ENCODE results near the gene EPB41L1.

The EPB41L1 gene

GRCh38 chr20:36216314-36217025, 61.9 kb downstream of the EPB41L1 start:
- Histone ChIP-seq H3K4me2 (ENCODE audit: low read length) (no peak overlapping the region), H3K27me3 (ENCODE audit: control insufficient read depth, insufficient read depth, low read length) (no peaks in the 10 kb centered on the region), H3K4me3 (ENCODE audit: low read length) (no peak overlapping the region), H3K9me3 (replicated peaks; ENCODE audit: low read length) (no peaks in the 10 kb centered on the region), H3K4me1 (ENCODE audit: control insufficient read depth, insufficient read depth, low read length) (no peaks in the 10 kb centered on the region), H3K36me3 (ENCODE audit: insufficient read depth, low read length) (peaks cover 11% of the 10 kb centered on the region), H3K9ac (ENCODE audit: low read depth, low read length) (no peak overlapping the region)

GRCh38 chr20:36217226-36217625, 62.7 kb downstream of the EPB41L1 start:
- H3K4me3 ChIP-seq (ENCODE audit: low read length): no peak overlapping the region
- H3K4me2 ChIP-seq (ENCODE audit: low read length): no peak overlapping the region
- H3K36me3 ChIP-seq (ENCODE audit: insufficient read depth, low read length): peaks cover 11% of the 10 kb centered on the region
- no peaks in the 10 kb centered on the region for H3K4me1 ChIP-seq (ENCODE audit: control insufficient read depth, insufficient read depth, low read length)
- H3K27me3 ChIP-seq (ENCODE audit: control insufficient read depth, insufficient read depth, low read length): no peaks in the 10 kb centered on the region
- no peaks in the 10 kb centered on the region for H3K9me3 ChIP-seq (replicated peaks; ENCODE audit: low read length)
- no peak overlapping the region for H3K9ac ChIP-seq (ENCODE audit: low read depth, low read length)

- Histone ChIP-seq H3K9me3 (replicated peaks; ENCODE audit: low read length) (no peaks in the 10 kb centered on the region), H3K9ac (ENCODE audit: low read depth, low read length) (no peak overlapping the region), H3K4me3 (ENCODE audit: low read length) (no peak overlapping the region), H3K27me3 (ENCODE audit: control insufficient read depth, insufficient read depth, low read length) (no peaks in the 10 kb centered on the region), H3K4me2 (ENCODE audit: low read length) (no peak overlapping the region), H3K4me1 (ENCODE audit: control insufficient read depth, insufficient read depth, low read length) (no peaks in the 10 kb centered on the region), H3K36me3 (ENCODE audit: insufficient read depth, low read length) (peaks cover 11% of the 10 kb centered on the region)
These were observed 64.0 kb downstream of the EPB41L1 start for GRCh38 chr20:36218380-36219064.

DNA sequence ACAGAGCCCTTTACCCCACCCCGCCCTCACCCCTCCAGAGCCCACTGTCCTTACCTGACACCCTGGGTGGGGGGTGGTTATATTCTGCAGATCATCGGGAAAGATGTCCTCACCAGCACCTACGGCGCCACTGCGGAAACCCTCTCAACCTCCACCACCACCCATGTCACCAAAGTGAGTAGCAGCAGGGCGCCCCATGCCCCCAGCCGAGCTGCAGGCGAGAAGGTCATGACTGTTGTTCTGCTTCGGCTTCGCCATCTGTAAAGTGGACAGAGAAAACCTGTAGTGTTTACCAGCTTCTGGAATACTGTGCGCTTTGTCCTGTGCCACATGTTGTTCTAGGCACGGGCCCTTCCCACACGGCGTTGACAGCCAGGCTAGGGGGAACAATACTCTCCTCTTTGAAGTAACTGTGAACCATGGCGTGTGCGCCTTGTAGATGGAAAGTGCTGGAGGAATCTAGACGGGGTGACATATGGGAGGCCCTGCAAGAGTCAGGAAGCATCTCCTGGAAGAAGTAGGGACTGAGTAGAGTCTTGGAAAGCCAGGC, 65.2 kb downstream of the EPB41L1 start:
- no peaks in the 10 kb centered on the region for H3K9me3 ChIP-seq (replicated peaks; ENCODE audit: low read length)
- H3K27me3 ChIP-seq (ENCODE audit: control insufficient read depth, insufficient read depth, low read length): no peaks in the 10 kb centered on the region
- no peak overlapping the region for H3K4me2 ChIP-seq (ENCODE audit: low read length)
- H3K9ac ChIP-seq (ENCODE audit: low read depth, low read length): no peak overlapping the region
- peaks cover 11% of the 10 kb centered on the region for H3K36me3 ChIP-seq (ENCODE audit: insufficient read depth, low read length)
- H3K4me1 ChIP-seq (ENCODE audit: control insufficient read depth, insufficient read depth, low read length): no peaks in the 10 kb centered on the region
- no peak overlapping the region for H3K4me3 ChIP-seq (ENCODE audit: low read length)

GRCh38 chr20:36225666-36226065, 71.1 kb downstream of the EPB41L1 start:
- no peaks in the 10 kb centered on the region for H3K9me3 ChIP-seq (replicated peaks; ENCODE audit: low read length)
- no peak overlapping the region for H3K9ac ChIP-seq (ENCODE audit: low read depth, low read length)
- H3K27me3 ChIP-seq (ENCODE audit: control insufficient read depth, insufficient read depth, low read length): no peaks in the 10 kb centered on the region
- H3K4me1 ChIP-seq (ENCODE audit: control insufficient read depth, insufficient read depth, low read length): no peaks in the 10 kb centered on the region
- no peaks in the 10 kb centered on the region for H3K36me3 ChIP-seq (ENCODE audit: insufficient read depth, low read length)
- H3K4me3 ChIP-seq (ENCODE audit: low read length): no peak overlapping the region
- no peak overlapping the region for H3K4me2 ChIP-seq (ENCODE audit: low read length)

DNA sequence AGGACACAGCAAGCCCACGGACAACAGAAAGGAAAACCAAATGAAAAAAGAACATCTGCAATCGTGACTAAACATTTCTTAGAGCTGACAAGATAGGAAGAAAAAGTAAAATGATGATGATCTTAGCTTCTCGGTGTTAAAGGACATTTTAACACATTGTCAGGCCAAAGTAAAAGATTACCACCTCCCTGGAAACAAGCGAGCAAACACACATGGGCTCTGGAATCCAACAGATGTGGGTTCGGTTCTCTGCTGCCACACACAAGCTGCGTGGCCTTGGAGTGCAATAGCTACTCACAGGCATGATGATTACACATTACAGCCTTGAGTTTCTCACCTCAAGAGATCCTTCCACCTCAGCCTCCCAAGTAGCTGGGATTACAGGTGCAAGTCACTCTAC, 74.2 kb downstream of the EPB41L1 start:
- H3K9me3 ChIP-seq (replicated peaks; ENCODE audit: low read length): no peaks in the 10 kb centered on the region
- no peaks in the 10 kb centered on the region for H3K4me1 ChIP-seq (ENCODE audit: control insufficient read depth, insufficient read depth, low read length)
- no peak overlapping the region for H3K4me3 ChIP-seq (ENCODE audit: low read length)
- H3K9ac ChIP-seq (ENCODE audit: low read depth, low read length): no peak overlapping the region
- H3K27me3 ChIP-seq (ENCODE audit: control insufficient read depth, insufficient read depth, low read length): no peaks in the 10 kb centered on the region
- no peaks in the 10 kb centered on the region for H3K36me3 ChIP-seq (ENCODE audit: insufficient read depth, low read length)
- H3K4me2 ChIP-seq (ENCODE audit: low read length): no peak overlapping the region

DNA sequence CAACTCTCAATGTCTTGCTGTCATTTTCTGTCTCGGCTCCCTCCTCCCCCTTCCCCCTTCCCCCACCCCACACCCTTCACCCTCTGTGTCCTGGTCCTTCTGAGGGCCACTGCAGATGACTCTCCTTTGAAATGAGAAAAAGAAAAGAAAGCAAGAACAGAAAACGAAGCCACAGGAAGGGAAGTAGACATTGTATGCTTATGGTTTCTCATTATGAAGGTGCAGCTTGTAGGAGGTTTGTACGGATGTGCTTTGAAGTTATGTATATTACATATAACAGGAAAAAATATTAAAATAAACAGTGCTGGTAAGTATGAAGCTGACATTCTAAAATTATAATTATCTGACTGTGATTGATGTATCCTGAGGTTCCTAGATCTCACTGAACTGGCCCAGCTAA, 75.5 kb downstream of the EPB41L1 start:
- no peaks in the 10 kb centered on the region for H3K36me3 ChIP-seq (ENCODE audit: insufficient read depth, low read length)
- H3K4me1 ChIP-seq (ENCODE audit: control insufficient read depth, insufficient read depth, low read length): no peaks in the 10 kb centered on the region
- H3K4me3 ChIP-seq (ENCODE audit: low read length): no peak overlapping the region
- H3K9me3 ChIP-seq (replicated peaks; ENCODE audit: low read length): no peaks in the 10 kb centered on the region
- no peaks in the 10 kb centered on the region for H3K27me3 ChIP-seq (ENCODE audit: control insufficient read depth, insufficient read depth, low read length)
- no peak overlapping the region for H3K4me2 ChIP-seq (ENCODE audit: low read length)
- H3K9ac ChIP-seq (ENCODE audit: low read depth, low read length): no peak overlapping the region

DNA sequence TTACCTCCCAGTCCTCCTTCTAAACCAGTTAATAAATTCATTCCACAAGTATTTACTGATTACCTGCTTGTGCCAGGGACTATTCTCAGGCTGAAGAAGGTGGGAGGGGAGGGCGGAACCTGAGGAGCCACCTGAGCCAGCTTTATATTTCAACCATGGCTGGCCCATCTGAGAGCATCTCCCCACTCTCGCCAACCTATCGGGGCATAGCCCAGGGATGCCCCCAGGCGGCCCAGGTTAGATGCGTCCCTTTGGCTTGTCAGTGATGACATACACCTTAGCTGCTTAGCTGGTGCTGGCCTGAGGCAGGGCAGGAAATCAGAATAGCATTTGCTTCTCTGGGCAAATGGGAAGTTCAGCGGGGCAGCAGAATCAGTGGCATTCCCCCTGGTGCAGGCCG, 76.8 kb downstream of the EPB41L1 start:
- Histone ChIP-seq H3K9me3 (replicated peaks; ENCODE audit: low read length) (no peaks in the 10 kb centered on the region), H3K4me3 (ENCODE audit: low read length) (no peak overlapping the region), H3K36me3 (ENCODE audit: insufficient read depth, low read length) (no peaks in the 10 kb centered on the region), H3K9ac (ENCODE audit: low read depth, low read length) (no peak overlapping the region), H3K4me1 (ENCODE audit: control insufficient read depth, insufficient read depth, low read length) (peaks cover 5% of the 10 kb centered on the region), H3K27me3 (ENCODE audit: control insufficient read depth, insufficient read depth, low read length) (no peaks in the 10 kb centered on the region), H3K4me2 (ENCODE audit: low read length) (no peak overlapping the region)

GRCh38 chr20:36234771-36235320, 80.3 kb downstream of the EPB41L1 start:
- Histone ChIP-seq H3K4me1 (ENCODE audit: control insufficient read depth, insufficient read depth, low read length) (peaks cover 10% of the 10 kb centered on the region), H3K9ac (ENCODE audit: low read depth, low read length) (no peak overlapping the region), H3K36me3 (ENCODE audit: insufficient read depth, low read length) (peaks cover 5% of the 10 kb centered on the region), H3K4me2 (ENCODE audit: low read length) (no peak overlapping the region), H3K27me3 (ENCODE audit: control insufficient read depth, insufficient read depth, low read length) (no peaks in the 10 kb centered on the region), H3K9me3 (replicated peaks; ENCODE audit: low read length) (no peaks in the 10 kb centered on the region), H3K4me3 (ENCODE audit: low read length) (no peak overlapping the region)

DNA sequence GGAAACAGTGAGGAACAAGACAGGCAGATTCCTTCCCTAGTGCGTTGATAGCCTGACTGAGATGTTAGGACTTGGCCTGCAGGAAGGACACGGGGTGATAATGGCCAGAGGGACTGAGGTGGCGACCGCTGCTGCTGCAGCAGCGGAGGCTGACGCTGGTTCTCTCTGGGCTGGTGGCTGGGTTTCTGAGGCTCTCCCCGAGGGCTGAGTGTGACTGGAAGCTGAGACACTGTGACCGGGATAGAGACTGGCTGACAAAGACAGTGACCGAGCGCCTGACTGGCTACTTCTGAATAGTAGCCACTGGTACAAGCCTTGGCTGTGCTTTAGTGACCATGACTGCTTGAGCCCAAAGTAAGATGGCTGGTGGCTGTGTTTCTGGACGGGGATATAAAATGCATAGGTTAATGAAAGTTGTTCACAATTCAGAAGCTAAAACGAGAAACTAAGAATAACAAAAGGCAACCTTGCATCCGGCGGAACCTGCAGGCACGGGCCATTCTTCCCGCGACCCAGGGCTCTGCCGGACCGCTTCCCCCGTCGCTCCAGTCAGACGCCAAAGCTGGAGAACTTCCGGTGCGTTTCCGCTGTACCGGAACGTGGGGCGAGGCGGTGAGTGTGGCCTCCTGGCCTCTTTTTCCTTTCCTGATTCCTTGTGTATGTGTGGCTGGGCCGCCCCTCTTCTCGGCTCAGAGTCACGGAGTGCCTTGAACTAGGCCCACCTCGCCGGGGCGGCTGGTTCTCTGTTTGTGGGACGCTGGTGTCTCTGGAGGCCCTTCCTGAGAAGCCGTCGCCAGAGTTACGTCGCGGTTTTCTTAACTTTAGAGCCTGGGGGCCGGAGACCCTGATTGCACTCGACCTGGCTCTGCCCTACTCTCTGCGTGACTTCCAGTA, 81.6 kb downstream of the EPB41L1 start, which contains the start of gene AAR2:
Gene AAR2, plus strand, starts transcription at position 587 of the 894 bp plus-strand sequence. CDS start 3,391 bp downstream, outside the sequence.
- Histone ChIP-seq H3K9ac (ENCODE audit: low read depth, low read length) (peak within 1 kb of the TSS; percentile 93), H3K4me3 (ENCODE audit: low read length) (peak within 1 kb of the TSS; percentile 84), H3K4me1 (ENCODE audit: control insufficient read depth, insufficient read depth, low read length) (peaks cover 10% of the 10 kb centered on the region), H3K4me2 (ENCODE audit: low read length) (peak within 1 kb of the TSS; percentile 87), H3K27me3 (ENCODE audit: control insufficient read depth, insufficient read depth, low read length) (no peaks in the 10 kb centered on the region), H3K36me3 (ENCODE audit: insufficient read depth, low read length) (peaks cover 16% of the 10 kb centered on the region), H3K9me3 (replicated peaks; ENCODE audit: low read length) (no peaks in the 10 kb centered on the region)

DNA sequence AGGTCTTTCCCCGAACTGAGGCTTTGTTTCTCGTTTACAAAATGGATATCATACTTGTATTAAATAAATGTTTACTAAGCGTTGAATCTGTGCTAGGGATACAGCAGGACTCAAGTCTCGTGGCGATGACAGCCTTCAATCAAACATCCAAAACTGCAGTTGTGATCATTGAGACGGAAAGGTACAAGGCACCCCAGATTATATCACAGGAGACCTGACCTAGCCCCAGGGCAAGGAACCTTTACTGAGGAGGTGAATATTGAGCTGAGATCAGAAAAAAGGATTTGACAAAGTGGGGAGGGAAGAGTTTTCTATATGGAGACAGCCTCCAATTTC, 82.2 kb downstream of the EPB41L1 start:
- peak overlapping the region; percentile 93 for H3K9ac ChIP-seq (ENCODE audit: low read depth, low read length)
- H3K36me3 ChIP-seq (ENCODE audit: insufficient read depth, low read length): peaks cover 18% of the 10 kb centered on the region
- H3K27me3 ChIP-seq (ENCODE audit: control insufficient read depth, insufficient read depth, low read length): no peaks in the 10 kb centered on the region
- H3K9me3 ChIP-seq (replicated peaks; ENCODE audit: low read length): no peaks in the 10 kb centered on the region
- peak overlapping the region; percentile 87 for H3K4me2 ChIP-seq (ENCODE audit: low read length)
- peak overlapping the region; percentile 84 for H3K4me3 ChIP-seq (ENCODE audit: low read length)
- peaks cover 10% of the 10 kb centered on the region for H3K4me1 ChIP-seq (ENCODE audit: control insufficient read depth, insufficient read depth, low read length)

Measured in skeletal muscle satellite cell (primary cell).